NCI-H2107 (cell line): ENCODE measurements around the gene SNX25.

Experiments
- DNase-seq: peaks from one replicate; lab custom pipeline; 2025; lab: John Stamatoyannopoulos, UW

Gene SNX25

GRCh38 chr4:185269286-185269685, 59.9 kb downstream of the SNX25 start:
- DNase-seq: no peak

- DNase-seq: no peak
Measured at GRCh38 chr4:185270037-185270436, 60.6 kb downstream of the SNX25 start.

GRCh38 chr4:185270885-185271284, 61.5 kb downstream of the SNX25 start:
- DNase-seq: no peak

GRCh38 chr4:185272245-185272644, 62.8 kb downstream of the SNX25 start:
- DNase-seq: no peak

GRCh38 chr4:185275501-185275900, 66.1 kb downstream of the SNX25 start:
- no peak for DNase-seq

- DNase-seq: no peak
Measured at GRCh38 chr4:185276036-185276435, 66.6 kb downstream of the SNX25 start.

- no peak for DNase-seq
Measured at GRCh38 chr4:185278716-185279115, 69.3 kb downstream of the SNX25 start.

- no peak for DNase-seq
Measured at GRCh38 chr4:185280608-185281007, 71.2 kb downstream of the SNX25 start.

GRCh38 chr4:185282968-185283367, 73.6 kb downstream of the SNX25 start:
- DNase-seq: no peak

GRCh38 chr4:185283723-185284122, 74.3 kb downstream of the SNX25 start:
- DNase-seq: no peak

GRCh38 chr4:185285632-185286393, 76.4 kb downstream of the SNX25 start:
- no peak for DNase-seq

- DNase-seq: no peak
Measured at GRCh38 chr4:185286571-185286970, 77.2 kb downstream of the SNX25 start.

GRCh38 chr4:185287031-185287430, 77.6 kb downstream of the SNX25 start:
- DNase-seq: no peak

GRCh38 chr4:185290018-185290607, 80.7 kb downstream of the SNX25 start:
- DNase-seq: no peak

GRCh38 chr4:185290656-185291055, 81.3 kb downstream of the SNX25 start:
- DNase-seq: no peak

- DNase-seq: no peak
Measured at GRCh38 chr4:185293202-185293601, 83.8 kb downstream of the SNX25 start.

GRCh38 chr4:185296665-185297460, 87.5 kb downstream of the SNX25 start:
- DNase-seq: no peak

- no peak for DNase-seq
Measured at GRCh38 chr4:185298728-185299430, 89.5 kb downstream of the SNX25 start.

- DNase-seq: no peak
Measured at GRCh38 chr4:185304541-185304940, 95.1 kb downstream of the SNX25 start.

GRCh38 chr4:185304944-185305690, 95.7 kb downstream of the SNX25 start:
- DNase-seq: peak; percentile 38

GRCh38 chr4:185305979-185306442, 96.6 kb downstream of the SNX25 start:
- DNase-seq: peak; percentile 43
